ENCODE measurements around the gene U2AF2. TPM values are rescaled to one million over a fixed set of nuclear protein-coding genes. Genes with fewer than 3 reads are reported as not detected.
A peak's percentile ranks its signal among the peaks of the same experiment; 100 is the strongest.

Gene U2AF2
- total and polyA plus RNA-seq, 2 of the 4 experiments (the other 2 are of a cell fraction): 120 to 260 TPM

DNA sequence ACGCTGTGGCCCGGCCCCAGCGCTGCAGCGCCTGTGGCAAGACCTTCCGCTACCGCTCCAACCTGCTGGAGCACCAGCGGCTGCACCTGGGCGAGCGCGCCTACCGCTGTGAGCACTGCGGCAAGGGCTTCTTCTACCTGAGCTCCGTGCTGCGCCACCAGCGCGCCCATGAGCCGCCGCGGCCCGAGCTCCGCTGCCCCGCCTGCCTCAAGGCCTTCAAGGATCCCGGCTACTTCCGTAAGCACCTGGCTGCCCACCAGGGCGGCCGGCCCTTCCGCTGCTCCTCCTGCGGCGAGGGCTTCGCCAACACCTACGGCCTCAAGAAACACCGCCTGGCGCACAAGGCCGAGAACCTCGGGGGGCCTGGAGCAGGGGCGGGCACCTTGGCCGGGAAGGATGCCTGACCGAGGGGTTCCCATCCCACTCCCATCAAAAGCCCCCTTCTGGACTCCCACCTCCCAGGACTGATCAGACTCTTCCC is 38.4 kb upstream of the U2AF2 start (continued):
- TF ChIP-seq, protein P1, sequence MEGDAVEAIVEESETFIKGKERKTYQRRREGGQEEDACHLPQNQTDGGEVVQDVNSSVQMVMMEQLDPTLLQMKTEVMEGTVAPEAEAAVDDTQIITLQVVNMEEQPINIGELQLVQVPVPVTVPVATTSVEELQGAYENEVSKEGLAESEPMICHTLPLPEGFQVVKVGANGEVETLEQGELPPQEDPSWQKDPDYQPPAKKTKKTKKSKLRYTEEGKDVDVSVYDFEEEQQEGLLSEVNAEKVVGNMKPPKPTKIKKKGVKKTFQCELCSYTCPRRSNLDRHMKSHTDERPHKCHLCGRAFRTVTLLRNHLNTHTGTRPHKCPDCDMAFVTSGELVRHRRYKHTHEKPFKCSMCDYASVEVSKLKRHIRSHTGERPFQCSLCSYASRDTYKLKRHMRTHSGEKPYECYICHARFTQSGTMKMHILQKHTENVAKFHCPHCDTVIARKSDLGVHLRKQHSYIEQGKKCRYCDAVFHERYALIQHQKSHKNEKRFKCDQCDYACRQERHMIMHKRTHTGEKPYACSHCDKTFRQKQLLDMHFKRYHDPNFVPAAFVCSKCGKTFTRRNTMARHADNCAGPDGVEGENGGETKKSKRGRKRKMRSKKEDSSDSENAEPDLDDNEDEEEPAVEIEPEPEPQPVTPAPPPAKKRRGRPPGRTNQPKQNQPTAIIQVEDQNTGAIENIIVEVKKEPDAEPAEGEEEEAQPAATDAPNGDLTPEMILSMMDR (conservative IDR thresholded peaks at IDR 0.05; ENCODE audit: low read depth, low read length): no peak

DNA sequence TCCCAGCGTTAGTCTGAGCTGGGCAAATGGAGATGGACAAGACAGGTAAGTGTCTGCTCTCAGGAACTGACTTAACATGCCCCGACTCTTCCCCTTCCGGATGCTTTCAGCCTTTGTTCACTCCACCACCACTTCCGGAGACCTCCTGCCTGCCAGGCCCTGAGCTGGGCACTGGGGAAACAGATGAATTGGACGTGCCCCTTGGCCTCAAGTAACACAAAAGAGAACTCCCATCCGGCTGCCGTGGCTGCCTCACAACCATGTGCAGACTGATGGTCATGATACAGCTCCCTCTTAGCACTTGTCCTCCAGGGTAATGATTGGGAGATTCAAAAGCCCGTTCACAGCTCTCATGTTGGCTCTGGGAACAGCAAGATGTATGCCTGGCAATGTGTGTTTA is 37.4 kb upstream of the U2AF2 start:
- Histone ChIP-seq H4K8ac (ENCODE audit: low read depth in 2 of 2, low read length in 2 of 2) (no peak overlapping the region), H2BK20ac (ENCODE audit: low read depth, low read length) (no peak overlapping the region), H3K4ac (ENCODE audit: low read depth, low read length) (no peak overlapping the region), H4K91ac (ENCODE audit: insufficient read depth, low read depth, low read length) (no peak overlapping the region), H3K9ac (ENCODE audit: low read depth, low read length) (no peak overlapping the region), H3K14ac (replicated peaks; ENCODE audit: low read depth, low read length) (no peak overlapping the region), H2AK9ac (replicated peaks; ENCODE audit: low read depth, low read length, poor library complexity) (peak overlapping the region; percentile 50), H3K4me1 (ENCODE audit: control insufficient read depth, insufficient read depth, low read length) (peaks cover 13% of the 10 kb centered on the region), H3K4me2 (ENCODE audit: low read depth, low read length) (no peak overlapping the region), H2AFZ (replicated peaks; ENCODE audit: low read length, poor library complexity) (no peak overlapping the region), H3K9me1 (ENCODE audit: insufficient read depth, low read length) (peaks cover 15% of the 10 kb centered on the region; the same call in 1 of the 2 replicates), H3K56ac (ENCODE audit: extremely low read depth, insufficient read depth, low read length) (no peak overlapping the region), H3K36me3 (ENCODE audit: control insufficient read depth, insufficient read depth, low read length) (peaks cover 44% of the 10 kb centered on the region), H3K18ac (ENCODE audit: low read depth, low read length) (no peak overlapping the region), H2BK5ac (ENCODE audit: low read depth, low read length, poor library complexity, severe bottlenecking) (no peak overlapping the region), H3K27ac (ENCODE audit: insufficient read depth, low read length) (no peak overlapping the region), H3K4me3 (ENCODE audit: insufficient read depth, low read depth, low read length) (no peak overlapping the region), H4K20me1 (ENCODE audit: insufficient read depth, low read length) (peaks cover 27% of the 10 kb centered on the region), H2BK120ac (ENCODE audit: low read depth, low read length) (no peak overlapping the region), H3K27me3 (ENCODE audit: control insufficient read depth, insufficient read depth, low read length) (no peaks in the 10 kb centered on the region), H2AK5ac (ENCODE audit: low read depth, low read length) (no peak overlapping the region), H3K9me3 (ENCODE audit: control insufficient read depth, insufficient read depth, low read length) (no peaks in the 10 kb centered on the region), H2BK15ac (ENCODE audit: low read depth, low read length) (no peak overlapping the region), H4K5ac (ENCODE audit: low read depth, low read length) (no peak overlapping the region), H3K23ac (ENCODE audit: low read depth, low read length) (no peak overlapping the region), H3K79me1 (ENCODE audit: low read depth in 1 of 2, low read length in 2 of 2) (peaks cover 12 to 41% of the 10 kb centered on the region in 2 experiments)
- BruUV-seq (replicated peaks): no TSS peak
- dilution Hi-C loops (cut with HindIII; ENCODE audit: low sequenced_read_pairs, unreplicated experiment) (no loop called here), in situ Hi-C loops (cut with MboI; ENCODE audit: low sequenced_read_pairs) (no loop called here), intact Hi-C loops (cut with micrococcal nuclease) (no loop called here)
- no peak for DNase-seq
- 100% methylated on average over 4 of the region's 8 CpGs; no CpG with 5 or more reads in 1 of the 2 experiments for WGBS, 2 experiments (ENCODE audit: extremely low coverage in 2 of 2, insufficient read length in 1 of 2)
- ChIA-PET CTCF (interaction anchor here (0.5 kb wide), 1 partner anchor 13 kb away, joined by 3 read pairs; no protein-coding TSS in a partner anchor), POLR2A (ENCODE audit: unreplicated experiment) (no interaction called here)
- no peak for ATAC-seq (ENCODE audit: low read depth)
- no peak for TF ChIP-seq NFE2L2 (IDR thresholded peaks at IDR 0.05; ENCODE audit: low read depth, low read length)
- TF ChIP-seq MXI1 (IDR thresholded peaks at IDR 0.05; ENCODE audit: borderline replicate concordance, low read depth, low read length): no peak
- TF ChIP-seq, protein P1 (conservative IDR thresholded peaks at IDR 0.05; ENCODE audit: low read depth, low read length): no peak
- TF ChIP-seq BHLHE40 (IDR thresholded peaks at IDR 0.05; ENCODE audit: low read depth, low read length): no peak
- no peak for TF ChIP-seq CEBPB (IDR thresholded peaks at IDR 0.05; ENCODE audit: low read depth, low read length)
- no peak for TF ChIP-seq RCOR1 (IDR thresholded peaks at IDR 0.05; ENCODE audit: insufficient replicate concordance, low read length)
- no peak for TF ChIP-seq MAZ (IDR thresholded peaks at IDR 0.05; ENCODE audit: borderline replicate concordance, low read depth, low read length)
- no peak for TF ChIP-seq SMC3 (IDR thresholded peaks at IDR 0.05; ENCODE audit: low read depth, low read length)
- TF ChIP-seq RFX5 (IDR thresholded peaks at IDR 0.05; ENCODE audit: low read depth, low read length): no peak
- TF ChIP-seq, protein P2, sequence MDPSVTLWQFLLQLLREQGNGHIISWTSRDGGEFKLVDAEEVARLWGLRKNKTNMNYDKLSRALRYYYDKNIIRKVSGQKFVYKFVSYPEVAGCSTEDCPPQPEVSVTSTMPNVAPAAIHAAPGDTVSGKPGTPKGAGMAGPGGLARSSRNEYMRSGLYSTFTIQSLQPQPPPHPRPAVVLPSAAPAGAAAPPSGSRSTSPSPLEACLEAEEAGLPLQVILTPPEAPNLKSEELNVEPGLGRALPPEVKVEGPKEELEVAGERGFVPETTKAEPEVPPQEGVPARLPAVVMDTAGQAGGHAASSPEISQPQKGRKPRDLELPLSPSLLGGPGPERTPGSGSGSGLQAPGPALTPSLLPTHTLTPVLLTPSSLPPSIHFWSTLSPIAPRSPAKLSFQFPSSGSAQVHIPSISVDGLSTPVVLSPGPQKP (IDR thresholded peaks at IDR 0.05; ENCODE audit: borderline replicate concordance, low read depth, low read length): no peak
- no peak for TF ChIP-seq POLR2A (IDR thresholded peaks at IDR 0.05; ENCODE audit: low read depth, low read length)
- no peak for TF ChIP-seq CHD1 (IDR thresholded peaks at IDR 0.05; ENCODE audit: low read depth, low read length)
